Activated CD8-positive, alpha-beta memory T cell treated with anti-CD3 and anti-CD28 coated beads for 4 hours (primary cell): Measurements from ENCODE around the gene TLR10.

ENCODE experiments used
- DNase-seq, 2 donors: peaks; one replicate each; pipeline ENCODE4 v3.0.0-alpha.2; 2020; ENCODE audit warnings: low read depth in 2 of 2

The TLR10 gene

DNA sequence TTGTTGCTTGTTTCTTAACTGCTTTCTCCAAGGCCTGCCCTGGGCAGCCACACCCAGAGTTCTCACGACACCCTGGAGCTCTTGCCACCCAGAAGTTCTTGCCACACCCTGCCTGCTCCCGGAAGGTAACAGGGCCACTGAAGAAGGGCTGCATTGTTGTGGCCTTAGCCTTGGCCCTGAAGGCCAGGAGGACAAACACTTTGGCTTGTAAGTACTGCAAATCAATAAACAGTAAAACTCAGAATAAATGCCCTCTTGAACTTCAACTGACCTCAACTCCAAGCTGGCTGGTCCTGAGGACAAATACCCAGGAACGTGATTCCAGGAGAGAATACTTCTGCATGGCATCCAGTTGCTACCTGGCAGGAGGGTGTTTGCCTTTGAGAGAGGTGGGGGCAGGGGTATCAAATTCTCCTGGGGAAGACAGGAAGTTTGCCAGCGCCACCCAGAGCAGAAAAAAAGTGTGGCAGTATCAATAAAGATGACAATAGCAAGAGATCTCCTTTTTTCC is 54.1 kb downstream of the TLR10 start:
- DNase-seq, result no peak

- no peak for DNase-seq
These were observed 58.3 kb downstream of the TLR10 start for GRCh38 chr4:38724475-38724808.

DNA sequence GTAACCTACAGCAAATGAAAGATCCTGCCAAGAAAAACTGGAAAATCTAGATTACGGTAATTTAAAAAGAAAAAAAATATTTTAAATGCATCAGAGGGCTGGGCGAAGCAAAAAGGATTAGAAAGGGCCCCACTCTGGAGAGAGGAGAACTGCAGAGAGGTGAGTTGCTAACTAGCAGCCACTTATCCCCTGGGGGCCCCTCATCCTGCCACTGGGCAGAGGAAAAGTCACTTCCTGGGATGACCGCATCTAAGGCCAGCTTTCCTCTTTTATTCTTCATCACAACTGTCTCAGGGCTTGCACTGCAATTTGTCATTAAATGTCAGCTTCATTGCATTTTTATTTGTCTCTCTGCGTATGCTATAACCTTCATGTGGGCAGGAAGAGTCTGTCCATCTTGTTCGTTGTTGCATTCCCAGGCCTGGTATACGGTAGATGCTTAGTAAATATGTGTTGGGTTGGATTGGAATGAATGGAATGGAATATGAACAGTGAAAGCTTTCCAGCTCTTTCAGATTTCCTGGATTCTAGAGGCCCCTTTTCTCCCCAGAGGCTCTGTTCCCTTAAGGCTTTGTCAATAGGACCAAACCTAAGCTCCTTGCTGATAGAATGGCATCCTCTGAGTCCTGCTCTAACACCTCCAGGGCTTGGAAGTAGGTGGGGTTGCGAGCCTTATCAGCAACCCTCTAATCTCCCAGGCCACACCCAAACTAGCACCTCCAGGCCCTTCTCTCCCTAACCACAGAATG is 58.9 kb downstream of the TLR10 start:
- DNase-seq, result no peak

GRCh38 chr4:38723114-38723513 is 59.7 kb downstream of the TLR10 start:
- no peak for DNase-seq
